Activated T-cell treated with anti-CD3 and anti-CD28 coated beads for 24 hours (primary cell): ENCODE data around the gene CLTB.
"Not testable (repeated sequence)": the region's sequence is repeated elsewhere in the genome, so short reads cannot be mapped to it uniquely, and the experiment has no call there.

Experiments
- DNase-seq: peaks from one replicate; pipeline ENCODE4 v3.0.0-alpha.2; 2020; ENCODE audit warnings: low read depth

Gene CLTB

DNA sequence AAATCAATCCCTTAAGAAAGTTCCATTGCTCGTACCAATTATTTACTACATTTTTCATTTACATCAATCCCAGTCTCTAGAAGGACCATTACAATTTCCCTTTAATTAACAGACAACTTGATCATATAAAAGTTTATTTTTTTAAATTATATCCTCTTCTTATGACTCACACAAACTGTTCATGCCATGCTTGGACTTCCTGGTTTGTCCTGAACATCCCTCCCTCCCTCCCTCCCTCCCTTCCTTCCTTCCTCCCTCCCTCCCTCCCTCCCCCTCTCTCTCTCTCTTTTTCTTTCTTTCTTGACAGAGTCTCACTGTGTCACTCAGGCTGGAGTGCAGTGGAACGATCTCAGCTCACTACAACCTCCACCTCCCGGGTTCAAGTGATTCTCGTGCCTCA lies 11.6 kb upstream of the CLTB start:
- DNase-seq, result no peak

DNA sequence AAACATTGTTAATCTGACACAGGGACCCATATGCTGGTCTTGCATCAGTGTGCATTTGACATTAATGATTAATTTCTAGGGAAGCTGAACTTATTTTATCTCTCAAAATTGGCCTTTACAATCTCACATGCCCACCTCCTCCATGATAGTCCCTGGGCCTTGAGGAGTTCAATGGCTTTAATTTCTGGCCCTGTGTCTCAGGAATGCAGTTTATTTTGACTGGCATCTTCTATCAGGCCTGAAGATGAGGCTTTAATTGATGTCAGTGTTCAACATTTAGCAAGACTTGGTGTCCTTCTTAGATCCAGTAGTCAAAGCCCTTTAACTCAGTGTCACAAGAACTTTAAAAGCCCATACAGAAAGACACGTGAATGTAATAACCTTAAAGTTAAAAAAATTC lies 10.5 kb upstream of the CLTB start:
- no peak for DNase-seq

DNA sequence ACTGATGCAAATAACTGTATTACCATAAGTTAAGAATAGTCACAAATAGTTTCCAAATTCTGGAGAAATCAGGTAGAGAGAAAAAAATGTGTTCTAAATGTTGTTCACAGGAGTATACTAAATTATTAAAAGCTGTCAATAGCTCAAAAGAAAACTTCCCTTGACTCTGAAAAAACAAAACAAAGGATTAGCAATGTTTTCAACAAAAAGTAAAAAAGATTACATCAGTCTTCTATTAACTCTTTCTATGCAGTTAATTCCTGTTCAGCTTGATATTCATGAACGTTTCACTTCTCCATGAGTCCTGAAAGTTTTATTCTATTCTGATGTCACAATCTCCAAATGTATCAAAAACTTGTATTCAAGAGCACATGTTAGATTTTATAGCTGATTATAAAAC lies 9.5 kb upstream of the CLTB start:
- no peak for DNase-seq

DNA sequence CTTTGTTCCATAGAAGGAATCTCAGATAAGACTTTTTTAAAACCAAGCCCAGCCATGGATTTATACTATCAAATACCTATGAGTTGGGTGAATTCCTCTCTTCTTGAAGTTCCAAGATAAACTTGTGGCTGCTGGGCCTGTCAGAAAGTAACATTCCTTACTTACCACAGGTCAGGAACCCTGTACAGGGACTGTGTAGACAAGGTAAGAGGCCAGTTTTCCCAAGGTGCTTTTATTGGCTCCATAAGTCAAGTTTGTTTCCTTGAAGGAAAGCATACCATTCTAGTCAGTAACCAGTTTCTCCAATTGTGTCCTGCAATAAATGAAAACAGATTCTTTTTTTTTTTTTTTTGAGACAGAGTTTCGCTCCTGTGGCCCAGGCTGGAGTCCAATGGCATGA lies 8.8 kb upstream of the CLTB start:
- DNase-seq, result no peak

DNA sequence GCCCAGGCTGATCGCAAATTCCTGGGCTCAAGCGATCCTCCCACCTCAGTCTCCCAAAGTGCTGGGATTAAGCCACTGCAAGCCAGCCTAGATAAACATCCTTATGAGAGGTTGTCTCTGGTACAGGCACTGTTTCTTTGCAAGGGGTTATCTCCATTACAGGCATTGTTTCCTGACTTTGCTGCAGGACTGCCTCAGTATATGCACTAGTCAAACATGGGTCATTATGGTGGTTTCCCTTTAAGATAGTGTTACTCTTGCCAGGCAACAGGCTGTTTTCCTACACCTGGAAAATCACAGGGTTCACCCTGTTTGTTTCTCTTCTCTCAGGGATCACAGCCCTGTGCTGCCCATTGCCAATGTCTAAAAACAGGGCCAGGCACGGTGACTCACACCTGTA lies 7.8 kb upstream of the CLTB start:
- DNase-seq, result no peak

DNA sequence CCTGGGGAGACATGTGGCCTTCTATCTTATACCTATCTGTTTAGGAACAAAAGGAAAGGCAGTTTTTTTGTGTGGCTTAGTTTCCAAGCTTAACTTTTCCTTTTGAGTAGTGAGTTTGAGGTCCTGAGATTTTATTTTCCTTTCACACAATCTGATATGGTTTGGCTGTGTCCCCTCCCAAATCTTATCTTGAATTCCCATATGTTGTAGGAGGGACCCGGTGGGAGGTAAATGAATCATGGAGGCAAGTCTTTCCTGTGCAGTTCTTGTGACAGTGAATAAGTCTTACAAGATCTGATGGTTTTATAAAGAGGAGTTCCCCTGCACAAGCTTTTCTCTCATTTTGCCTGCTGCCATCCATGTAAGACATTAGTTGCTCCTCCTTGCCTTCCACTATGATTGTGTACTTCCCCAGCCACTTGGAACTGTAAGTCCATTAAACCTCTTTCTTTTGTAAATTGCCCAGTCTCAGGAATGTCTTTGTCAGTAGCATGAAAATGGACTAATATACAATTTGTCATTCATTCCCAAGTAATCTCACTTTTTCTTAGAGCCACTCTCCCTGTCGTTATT lies 4.7 kb upstream of the CLTB start:
- DNase-seq, result no peak

DNA sequence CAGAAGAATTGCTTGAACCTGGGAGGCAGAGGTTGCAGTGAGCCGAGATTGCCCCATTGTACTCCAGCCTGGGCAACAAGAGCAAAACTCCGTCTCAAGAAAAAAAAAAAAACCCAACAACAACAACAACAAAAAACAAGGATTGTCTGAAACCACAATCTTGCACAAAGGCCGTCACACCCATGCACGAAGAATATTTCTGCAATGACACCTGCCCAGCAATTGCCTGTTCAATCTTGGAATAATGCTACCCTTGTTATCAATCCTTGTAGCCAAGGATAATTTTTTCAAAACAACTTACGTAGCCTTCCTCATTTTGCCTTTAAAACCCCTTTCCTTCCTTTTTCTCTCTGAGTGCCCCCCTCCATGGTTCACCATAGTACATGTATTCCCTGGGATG lies 3.7 kb upstream of the CLTB start:
- no peak for DNase-seq

DNA sequence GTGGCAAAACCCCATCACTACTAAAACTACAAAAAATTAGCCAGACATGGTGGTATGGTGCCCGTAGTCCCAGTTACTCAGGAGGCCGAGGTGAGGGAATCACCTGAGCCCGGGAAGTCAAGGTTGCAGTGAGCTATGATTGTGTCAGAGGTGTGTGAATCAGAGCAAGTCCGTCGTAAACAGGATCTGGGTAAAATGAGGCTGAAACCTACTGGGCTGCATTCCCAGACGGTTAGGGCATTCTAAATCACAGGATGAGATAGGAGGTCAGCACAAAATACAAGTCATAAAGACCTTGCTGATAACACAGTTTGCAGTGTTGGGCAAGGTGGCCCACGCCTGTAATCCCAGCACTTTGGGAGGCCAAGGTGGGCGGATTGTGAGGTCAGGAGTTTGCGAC lies 1.9 kb upstream of the CLTB start:
- no peak for DNase-seq

DNA sequence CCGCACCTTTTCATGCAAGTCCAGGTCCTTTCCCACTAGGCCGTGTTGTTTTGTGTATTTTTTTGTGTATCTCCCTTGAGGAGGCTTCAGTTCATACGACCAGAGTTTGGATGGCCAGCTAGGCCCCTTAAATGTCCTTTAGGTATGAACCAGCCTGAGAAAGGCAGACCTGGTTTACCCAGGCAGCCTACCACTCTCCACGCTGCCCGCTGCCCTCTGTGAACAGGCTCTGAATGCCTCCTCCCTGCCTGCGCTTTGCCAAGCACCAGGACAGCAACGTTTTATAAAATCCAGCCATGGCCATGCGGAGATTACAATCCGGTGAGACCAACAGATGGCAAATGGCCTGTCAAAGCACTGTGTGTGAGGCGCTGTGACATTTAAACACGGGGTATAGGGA lies 626 bp upstream of the CLTB start:
- no peak for DNase-seq

DNA sequence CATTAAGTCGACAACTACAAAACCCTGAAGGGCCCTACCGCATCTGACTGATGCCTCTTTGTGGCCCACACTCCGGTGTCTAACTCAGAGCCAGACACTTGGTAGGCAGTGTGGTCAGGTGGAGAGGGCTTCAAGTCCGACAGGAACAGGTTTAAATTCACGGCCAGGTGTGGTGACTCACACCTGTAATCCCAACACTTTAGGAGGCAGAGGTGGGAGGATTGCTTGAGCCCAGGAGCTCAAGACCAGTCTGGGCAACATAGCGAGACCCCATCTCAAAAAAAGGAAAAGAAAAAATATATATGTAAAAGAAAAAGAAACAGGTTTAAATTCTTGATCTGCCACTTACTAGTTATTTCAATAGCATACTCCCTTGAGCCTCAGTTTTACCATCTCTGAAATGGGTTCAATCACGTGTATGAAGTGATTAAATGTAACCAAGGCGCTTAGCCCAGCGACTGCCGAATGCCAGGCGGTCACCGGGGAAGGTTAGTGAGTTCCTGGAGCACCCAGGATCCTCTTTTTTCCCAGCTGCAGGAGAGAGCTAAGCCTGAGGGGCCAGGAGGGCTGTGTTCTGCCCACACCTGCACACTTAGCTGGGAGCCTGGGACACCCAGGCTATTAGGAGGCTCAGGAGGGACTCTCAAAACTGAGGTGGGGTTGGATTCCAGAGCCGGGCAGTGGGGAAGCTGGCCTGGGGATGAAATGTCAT lies 943 bp downstream of the CLTB start:
- no peak for DNase-seq

DNA sequence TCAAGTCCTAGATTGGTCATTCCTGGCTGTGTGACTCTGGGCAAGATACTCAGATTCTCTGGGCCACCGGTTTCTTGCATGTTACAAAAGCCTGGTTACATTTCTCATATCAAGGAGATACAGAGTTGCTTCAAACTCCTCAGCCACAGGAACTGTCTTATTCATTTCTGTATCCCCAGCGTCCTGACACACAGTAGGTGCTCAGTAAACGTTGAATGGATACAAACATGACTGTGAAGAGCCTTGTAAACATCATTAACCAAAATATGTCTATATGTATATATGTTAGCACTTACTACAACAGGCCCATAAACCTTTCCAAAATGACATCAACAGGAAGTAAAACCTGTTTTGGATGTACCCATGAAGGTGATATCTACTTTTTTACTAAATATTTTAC lies 1.6 kb downstream of the CLTB start:
- DNase-seq, result no peak

DNA sequence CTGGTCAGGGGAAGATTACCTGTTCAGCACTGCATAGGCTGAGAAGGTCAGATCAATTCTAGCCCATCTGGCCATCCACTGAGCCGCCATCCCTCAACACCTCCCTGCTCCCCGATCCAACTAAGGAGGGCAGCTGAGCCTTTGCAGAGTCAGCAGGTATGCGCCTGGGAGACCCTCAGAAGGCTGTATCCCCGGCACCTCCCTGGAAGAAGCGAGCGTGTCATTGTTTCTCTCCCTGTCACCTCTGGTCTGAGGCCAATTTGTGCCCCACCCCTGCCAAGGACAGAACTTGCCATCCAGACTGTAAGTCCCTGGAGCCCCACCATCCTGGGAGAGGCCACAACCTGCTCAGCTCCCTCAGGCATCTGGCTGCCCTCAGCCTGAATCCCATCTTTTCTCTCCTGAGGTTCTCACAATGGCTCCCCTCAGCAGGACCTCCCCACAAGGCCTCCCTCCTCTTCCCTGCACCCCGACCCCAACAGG lies 2.6 kb downstream of the CLTB start:
- no peak for DNase-seq

DNA sequence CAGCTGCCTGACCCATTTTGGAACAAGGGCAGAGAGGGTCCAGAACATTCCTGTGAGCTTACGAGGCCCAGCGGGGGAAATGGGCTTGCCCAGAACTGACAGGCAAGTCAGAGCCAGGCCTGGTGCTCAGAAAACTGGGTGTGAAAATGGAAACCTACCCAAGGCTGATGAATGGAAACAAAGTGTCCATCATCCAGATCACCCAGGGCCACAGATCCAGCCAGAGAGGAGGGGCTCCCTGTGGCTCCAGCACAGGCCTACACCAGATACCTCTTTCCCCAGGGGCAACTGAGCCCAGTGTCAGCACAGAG lies 3.1 kb downstream of the CLTB start:
- no peak for DNase-seq

DNA sequence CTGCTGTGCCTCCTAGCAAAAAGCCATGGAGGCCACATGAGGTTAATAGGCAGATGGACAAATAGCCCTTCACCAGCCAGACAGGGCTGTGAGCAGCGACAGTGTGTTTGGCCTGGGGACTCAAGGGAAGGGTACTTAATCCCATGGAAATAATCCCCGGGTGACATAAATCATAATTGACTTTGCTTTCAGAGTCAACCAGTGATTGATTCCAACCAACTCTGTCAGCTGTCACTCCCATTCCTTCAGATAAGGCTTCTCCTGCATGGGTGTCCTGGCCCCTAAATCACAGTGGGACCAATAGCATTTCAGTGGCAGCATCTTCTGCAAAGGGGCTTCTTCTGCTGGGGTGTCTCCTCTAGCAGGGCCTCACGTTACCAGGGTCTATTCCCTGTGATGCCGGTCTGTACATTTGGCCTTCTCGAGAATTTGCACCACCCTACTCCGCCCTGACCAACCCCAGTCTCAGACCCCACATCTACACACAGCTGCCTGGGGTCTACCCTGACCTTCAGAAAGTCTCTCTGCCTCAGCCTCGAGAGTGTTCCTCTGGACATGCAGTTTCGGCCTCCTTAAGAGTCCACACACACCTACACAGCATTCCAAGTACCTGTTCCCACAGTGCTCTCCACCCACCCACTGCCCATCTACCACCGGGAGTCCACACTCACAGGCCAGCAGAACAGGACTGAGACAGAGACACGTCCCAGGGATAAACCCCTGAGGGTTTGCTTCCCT lies 3.7 kb downstream of the CLTB start:
- DNase-seq, result no peak

DNA sequence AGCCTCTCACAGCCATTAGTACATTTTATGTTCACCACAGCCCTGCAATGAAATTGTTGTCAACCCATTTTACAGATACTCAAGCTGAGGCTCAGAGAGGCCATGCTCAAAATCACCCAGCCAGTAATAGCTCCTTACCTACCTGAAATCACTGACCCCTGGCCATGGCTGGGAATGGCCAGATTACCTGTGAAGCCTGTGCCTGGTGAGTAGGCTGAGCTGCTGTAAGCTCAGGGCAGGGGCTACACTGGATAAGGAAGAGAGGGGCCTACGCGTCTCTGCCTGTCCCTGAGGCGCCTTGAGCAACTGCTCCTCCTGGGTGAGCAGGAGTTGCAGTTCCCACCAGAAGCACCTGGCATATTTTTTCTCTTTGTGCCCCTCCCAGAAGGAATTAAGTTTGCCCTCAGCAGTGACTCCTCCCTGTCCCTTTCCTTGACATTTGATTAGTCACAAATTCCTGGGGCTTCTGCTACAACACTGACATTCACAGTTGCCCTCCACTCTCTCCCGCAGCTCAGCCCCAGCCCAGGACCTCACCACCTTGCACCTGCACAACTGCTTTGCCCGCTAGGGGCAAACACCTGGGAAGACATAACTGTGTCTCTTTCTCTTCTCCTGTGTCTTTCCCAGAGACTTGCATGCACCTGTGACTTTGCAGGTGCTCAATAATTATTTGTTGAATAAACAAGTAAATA lies 5.7 kb downstream of the CLTB start:
- DNase-seq, result no peak

DNA sequence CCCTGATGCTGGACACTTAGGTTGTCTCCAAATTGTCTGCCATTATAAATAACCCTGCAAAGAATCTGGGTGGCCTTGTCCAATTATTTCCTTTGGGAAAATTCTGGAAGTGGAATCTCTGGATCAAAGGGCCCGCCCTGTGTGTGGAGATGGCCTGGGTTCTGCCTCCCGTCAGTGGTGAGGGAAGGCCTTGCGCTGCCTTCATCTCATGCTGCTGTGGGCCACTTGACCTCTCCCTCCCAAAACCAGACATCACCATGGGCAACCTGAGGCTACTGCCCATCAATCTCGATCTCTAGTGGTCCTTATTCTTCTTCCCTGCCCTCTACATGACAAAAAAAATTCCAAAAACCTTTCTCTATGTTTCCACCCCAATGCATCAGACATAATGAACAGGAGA lies 6.6 kb downstream of the CLTB start:
- DNase-seq, result no peak

DNA sequence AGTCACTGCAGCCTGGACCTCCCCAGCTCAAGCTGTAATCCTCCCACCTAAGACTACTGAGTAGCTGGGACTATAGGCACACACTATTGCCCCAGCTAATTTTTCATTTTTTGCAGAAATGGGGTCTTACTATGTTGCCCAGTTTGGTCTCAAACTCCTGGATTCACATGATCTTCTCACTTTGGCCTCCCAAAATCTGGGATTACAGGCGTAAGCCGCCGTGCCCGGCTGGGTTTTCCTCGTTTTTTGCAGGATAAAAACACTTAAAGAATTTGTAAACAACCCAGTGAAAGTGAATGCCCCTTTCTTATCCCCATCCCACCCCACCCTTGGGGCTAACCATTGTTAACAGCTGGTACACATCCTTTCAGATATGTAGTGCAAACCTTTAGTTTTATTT lies 7.7 kb downstream of the CLTB start:
- no peak for DNase-seq

DNA sequence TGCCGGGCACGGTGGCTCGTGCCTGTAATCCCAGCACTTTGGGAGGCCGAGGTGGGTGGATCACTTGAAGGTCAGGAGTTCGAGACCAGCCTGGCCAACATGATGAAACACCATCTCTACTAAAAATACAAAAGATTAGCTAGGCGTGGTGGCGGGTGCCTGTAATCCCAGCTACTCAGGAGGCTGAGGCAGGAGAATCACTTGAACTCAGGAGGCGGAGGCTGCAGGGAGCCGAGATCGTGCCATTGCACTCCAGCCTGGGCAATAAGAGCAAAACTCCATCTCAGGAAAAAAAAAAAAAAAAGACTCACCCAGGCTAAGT lies 8.1 kb downstream of the CLTB start:
- DNase-seq, result not testable (repeated sequence)

DNA sequence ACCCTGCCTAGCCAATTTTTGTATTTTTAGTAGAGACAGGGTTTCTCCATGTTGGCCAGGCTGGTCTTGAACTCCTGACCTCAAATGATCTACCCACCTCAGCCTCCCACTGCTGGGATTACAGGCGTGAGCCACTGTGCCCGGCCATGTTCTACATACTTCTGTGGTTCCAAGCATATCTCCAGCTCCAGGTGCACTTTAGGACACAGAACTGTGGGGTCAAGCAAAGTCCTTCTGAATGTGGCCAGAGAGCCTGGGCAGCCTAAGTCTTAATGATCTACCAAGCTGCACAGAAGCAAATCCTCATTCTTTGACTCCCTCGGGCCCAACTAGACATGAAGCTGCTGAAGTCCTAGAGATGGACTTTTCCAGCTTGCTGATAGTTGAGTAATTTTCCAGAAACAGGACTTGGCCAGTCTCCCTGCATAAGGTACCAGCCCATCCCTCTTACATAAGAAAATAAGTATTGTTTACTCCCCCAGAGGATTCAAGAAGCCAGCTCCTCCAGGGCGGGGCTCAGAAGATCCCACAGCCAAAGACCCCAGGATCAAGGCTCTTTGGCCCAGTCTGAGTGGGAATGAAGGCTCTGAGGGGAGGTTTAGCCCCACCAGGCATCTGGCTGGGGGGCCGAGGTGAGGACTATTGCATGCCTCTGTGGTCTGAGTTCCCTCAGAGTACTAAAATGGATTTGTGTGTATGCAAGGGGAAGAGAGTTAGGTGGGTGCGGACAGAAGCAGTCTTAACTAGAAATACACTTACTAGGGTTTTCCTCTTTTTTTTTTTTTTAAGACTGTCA lies 8.7 kb downstream of the CLTB start:
- no peak for DNase-seq

DNA sequence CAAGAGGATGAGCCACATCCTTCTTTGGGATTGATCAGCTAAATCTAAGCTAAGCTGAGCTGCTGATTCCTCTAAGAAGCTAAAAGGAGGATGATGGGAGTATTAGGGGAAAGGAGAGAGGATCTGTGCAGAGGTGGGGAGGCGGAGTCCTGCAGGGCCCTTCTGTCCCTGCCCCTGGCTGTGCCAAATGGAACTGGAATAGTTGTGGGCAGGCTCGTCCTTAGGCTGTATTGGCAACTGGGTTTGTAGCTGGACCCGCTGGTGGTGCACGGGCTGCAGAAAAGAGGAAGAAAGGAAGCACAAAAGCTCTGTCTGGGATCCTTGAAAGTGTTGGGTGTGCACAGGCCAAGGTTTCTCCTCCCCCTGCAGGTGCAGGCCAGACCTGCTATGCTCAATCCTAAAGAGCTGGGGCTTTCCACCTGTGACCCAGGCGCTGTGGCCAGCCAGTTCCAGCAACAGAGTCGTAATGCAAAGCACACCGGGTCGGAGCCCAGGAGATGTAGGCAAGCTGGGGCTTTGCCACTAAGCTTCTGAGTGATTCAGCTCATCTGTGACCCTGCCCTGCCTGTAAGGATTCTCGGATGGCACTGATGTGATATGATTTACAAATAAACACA lies 9.8 kb downstream of the CLTB start:
- no peak for DNase-seq

DNA sequence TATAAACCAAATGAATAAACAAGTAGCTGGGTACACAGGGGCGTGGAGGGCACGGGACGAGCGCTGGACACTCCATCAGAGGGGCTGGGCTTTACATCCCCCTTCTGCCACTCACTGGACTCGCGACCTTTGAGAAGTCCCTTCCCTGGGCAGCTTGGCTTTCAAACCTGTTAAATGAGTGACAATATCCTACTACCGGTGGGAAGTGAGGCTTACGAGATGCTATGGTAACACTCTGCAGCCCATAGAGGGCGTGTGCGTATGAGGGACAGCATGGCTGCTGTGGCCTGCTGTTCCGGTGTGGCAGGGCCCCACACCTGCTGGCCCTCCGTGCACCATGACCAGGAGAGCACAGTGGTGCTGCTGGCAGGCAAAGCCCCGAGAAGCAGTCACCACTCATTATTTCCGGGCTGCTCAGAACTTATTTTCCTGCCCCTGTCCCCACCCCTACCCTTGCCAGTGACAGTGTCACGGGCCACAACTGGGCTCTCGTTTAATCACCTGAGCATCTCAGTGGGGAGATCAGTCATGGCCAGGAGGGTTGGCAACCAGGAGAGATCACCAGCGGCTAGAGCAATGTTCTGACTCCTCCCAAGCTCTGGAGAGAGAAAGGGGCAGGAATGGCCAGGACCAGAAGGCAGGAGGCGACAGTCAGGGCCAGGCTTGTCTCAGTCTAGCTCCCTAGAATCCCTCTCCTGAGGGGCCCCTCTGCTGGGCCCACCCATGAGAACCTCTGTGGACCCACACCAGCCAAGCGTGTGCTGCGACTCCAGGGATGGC lies 10.5 kb downstream of the CLTB start:
- no peak for DNase-seq
